HG03060 (cell line): Measurements from ENCODE around the gene RELT.
"Not testable (repeated sequence)": the region's sequence is repeated elsewhere in the genome, so short reads cannot be mapped to it uniquely, and the experiment has no call there.

ENCODE experiments used
- ATAC-seq: cut with Tn5 transposase; IDR thresholded peaks from one replicate; pipeline ENCODE4 v1.9.1; 2021; ENCODE audit warnings: low read depth, moderate number of reproducible peaks; ENCODE audit not compliant: unreplicated experiment

The RELT gene

DNA sequence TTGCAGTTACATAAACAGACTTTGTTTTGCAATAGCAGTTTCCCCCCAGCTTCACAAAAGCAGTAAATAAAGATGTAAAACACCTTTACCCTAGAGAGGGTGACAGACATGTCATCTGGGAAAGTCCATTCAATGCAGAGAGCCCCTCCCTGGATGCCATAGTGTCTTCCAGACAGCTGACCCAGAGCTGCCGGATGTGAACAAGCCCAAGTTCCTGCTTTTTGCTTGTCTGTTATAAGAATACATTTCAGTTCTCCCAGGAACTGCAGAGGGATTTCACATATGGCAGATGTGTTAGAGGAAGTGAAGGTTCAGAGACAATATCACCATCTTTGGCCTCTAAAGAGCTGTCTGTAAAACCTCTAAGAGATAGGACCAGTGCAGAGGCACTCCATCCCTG, 48.9 kb downstream of the RELT start:
- ATAC-seq, result no peak

DNA sequence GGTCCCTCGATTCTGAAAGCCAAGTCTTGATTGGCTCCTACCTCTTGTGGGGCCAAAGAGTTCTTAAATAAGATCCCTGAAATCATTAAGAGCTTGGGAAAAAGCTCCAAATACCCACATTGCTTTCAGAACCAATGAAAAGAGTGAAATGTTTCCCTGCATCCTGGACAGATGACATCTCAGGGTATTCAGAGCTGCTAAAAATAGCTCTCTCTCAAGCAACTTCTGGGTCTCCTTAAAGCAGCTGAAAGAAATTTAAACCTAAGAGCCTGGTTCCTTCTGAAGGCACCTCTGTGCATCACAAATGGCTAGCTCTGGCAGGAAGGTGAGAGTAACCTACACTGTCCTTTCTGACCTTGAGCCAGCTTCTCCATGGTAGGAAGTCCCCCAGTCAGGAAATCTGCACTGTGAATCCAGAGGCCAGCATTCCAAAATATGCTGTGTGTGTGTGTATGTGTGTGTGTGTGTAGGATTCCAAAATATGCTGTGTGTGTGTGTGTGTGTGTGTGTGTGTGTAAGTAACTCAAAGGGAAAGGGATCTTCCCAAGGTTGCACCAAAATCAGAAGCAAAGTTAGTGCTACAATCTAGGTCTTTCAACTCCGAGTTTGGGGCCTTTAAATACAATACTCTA, 50.1 kb downstream of the RELT start:
- no peak for ATAC-seq

DNA sequence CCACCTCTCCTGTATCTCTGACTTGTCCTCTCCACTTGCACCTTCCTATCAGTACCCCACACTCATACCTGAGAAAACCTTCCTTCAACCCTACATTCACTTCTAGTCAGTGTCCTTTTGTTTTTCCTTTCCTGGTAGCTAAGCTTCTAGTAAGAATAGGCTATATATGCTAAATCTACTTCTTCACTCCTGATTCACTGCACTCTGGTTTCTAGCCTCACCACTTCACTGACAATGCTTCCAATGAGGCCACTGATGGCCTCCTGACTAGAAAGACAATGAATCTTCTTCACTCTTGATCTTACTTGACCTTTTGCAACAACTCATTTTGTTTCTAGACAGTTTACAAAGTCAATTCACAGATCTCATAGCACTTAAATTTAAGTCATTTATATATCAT, 52.0 kb downstream of the RELT start:
- no peak for ATAC-seq

DNA sequence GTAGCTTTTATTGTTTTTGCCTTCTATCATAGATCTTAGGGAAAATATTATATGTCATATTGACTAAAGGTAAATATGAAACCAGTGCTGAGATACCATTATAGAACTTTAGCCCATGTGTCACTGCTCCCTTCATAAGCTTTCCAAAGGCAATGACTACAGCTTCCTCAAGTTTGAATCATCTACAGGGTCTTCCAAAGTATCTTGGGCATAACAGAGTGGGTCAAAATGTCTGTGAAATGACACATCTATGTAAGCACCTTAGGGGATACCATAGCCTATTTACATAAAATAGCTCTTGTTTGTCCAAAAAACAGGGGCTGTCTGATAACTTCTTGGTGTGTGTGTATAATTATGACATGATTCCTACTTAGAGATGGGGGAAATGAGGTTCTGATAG, 52.5 kb downstream of the RELT start:
- ATAC-seq, result no peak

DNA sequence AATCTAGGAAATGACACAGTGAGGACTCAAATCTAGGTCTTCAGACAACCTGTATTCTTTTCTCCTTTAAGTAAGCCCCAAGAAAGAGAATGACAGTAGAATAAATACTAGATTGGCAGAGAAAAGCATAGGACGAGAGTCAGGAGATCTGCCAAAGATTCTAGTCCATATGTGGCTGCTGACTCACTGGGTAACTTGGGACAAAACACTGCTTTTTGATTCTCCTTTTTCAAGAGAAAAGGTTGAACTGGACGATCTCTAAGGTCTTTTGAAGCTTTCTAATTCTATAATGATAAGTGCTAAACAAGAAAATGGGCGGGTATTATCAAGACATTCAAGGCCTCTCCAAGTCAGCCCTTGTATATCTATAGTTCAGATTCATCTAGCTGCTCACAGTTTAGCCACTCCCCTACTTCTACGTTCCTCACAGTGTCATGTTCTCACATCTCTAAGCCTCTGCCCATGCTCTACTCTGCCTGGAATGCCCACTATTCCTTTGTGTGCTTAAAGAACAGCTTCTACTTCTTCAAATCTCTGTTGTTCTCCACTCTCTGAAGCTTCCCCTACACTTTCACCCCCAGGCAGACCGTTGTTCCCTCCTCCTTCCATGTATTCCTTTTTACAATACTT, 53.0 kb downstream of the RELT start:
- no peak for ATAC-seq

DNA sequence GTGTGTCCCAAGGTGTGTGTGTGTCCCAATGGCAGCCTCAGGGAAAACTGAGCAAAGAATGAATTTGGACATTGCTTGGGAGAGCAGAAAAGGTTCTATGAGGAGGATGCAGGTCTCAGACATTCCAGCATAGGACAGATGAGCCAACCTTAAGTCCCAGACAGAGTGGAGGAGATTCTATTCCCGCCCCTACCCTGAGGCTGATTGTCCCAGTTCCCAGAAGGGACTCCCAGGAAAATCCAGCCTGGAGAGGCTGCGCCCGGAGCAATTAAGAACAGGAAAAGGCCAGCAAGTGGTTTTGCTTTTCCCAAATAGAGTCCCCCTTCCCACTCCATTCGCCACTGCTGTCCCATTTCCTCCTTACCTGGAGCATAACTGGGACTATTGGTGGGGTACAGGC, 54.1 kb downstream of the RELT start:
- no peak for ATAC-seq

DNA sequence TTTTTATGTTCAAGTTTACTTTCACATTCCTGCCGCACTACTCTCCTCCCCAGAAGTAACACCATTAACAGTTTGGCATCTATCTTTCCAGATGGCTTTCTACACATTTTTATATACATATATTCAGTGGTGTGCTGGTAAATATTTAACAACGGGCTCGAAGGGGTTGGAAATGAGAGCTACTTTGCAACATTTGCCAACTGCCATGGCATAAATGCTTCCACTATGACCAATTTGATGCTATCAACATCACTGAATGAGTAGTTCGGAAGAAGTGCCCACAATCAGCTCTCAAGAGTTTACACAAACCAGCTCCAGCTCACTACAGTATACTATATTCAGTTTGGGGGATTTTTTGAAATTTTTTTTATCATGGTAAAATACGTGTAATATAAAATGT, 55.2 kb downstream of the RELT start:
- no peak for ATAC-seq

DNA sequence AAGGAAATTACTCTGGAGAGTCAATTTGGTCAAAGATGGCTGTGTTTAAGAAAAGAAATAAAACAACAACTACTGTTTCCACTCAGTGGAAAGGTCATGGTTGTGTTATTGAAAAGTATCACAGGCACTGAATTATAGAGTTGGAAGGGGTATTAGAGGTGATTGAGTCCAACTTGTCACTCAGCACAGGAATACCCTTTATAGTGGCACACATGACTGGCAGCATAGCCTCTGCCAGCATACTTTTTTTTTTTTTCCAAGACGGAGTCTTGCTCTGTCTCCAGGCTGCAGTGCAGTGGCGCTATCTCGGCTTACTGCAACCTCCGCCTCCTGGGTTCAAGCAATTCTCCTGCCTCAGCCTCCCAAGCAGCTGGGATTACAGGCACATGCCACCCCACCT, 60.7 kb downstream of the RELT start:
- ATAC-seq, result not testable (repeated sequence)

DNA sequence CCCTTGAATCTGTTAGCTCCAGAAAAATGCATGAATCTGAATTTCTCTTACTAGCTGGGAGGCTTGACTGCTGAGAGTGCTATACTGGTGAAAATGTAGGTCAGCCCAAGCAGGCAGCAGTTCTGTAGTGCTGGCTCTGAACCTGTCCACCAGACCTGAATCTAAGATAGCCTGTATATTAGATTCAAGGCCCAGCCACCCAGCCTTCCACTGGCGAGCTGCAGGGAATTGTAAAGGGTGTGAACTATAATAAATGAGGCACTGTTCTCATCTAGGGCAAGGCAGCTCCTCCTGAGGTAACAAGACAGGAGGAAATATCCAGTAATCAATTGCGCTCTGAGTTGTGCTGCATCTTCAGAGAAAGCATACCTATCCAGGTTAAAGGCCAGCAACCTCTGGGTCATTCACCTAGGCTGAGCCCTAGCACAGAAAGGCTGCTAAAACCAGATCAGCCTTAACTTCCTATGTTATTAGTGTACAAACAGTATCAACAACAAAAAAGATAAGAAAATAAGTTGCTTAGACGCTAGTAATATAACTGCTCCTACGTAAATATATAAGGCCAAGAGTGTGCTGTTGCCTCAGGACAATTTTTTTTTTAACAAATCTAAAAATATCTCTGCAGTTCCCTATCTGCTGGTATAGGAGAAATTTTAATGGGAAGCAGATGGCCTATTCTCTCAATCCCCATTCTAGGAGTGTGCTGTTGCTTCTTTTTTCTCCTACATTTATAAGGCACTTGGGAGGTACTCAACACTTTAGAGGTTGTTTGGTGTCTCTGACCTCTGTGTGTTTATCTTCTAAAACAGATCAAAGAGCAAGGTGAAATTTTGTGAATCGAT, 63.0 kb downstream of the RELT start:
- ATAC-seq, result no peak

DNA sequence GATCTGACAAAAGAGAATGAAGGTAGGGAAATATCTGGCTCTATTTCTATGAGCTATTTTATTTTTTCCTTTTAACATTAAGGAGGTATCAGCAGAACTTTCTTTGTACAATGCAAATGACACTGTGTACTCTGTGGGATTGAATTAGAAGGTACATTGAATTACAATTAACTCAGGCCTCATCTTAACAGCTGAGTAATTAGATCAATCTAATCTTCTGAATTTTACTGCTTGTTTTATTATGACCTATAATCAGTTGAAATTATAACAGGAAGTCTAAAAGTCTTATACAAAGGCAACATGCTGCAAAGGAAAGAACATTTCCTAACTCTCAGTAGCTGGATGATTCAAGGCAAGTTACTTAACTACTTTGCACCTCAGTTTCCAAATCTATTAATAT, 69.8 kb downstream of the RELT start:
- no peak for ATAC-seq

DNA sequence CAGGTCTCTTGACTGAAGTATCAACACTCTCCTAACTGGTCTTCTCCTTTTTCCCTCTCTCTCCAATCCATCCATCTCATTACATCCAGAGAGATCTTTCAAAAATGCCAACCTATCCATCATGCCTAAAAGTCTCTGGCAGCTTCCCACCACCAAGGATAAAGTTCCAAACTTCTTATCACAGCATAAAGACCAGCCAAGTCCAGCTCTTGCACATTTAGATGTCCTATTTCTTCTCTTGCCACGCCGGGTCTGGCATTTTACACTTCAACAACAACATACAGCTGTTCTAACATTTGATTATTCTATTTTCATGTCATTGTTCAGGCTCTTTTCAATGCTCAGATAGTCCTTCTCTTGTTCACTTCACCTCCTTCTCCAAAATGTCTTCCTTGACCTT, 70.6 kb downstream of the RELT start:
- no peak for ATAC-seq
